Ascending aorta (tissue), 2 donors: ENCODE results near the gene KRTAP15-1. TPM values are rescaled to one million over a fixed set of nuclear protein-coding genes. Genes with fewer than 3 reads are reported as not detected.

Experiments
- DNase-seq, 2 donors: peaks; one replicate each; pipeline ENCODE4 v3.0.0-alpha.2; 2019; ENCODE audit warnings: low spot score in 2 of 2
- H3K27ac ChIP-seq, 2 donors: fragments of 200-600 bp; sonication (generic); one replicate each; pipeline ENCODE4 v1.5.1; 2016 to 2017; ENCODE audit warnings: mild to moderate bottlenecking in 1 of 2
- H3K27me3 ChIP-seq: fragments of 200-600 bp; sonication (generic); one replicate; pipeline ENCODE4 v1.5.1; 2017
- H3K36me3 ChIP-seq, 2 donors: fragments of 200-600 bp; sonication (generic); one replicate each; pipeline ENCODE4 v1.5.1; 2016
- H3K4me1 ChIP-seq, 2 donors: fragments of 200-600 bp; sonication (generic); one replicate each; pipeline ENCODE4 v1.5.1; 2016 to 2017; ENCODE audit warnings: mild to moderate bottlenecking in 1 of 2
- H3K4me3 ChIP-seq, 2 donors: fragments of 200-600 bp; sonication (generic); one replicate each; pipeline ENCODE4 v1.5.1; 2016 to 2017; ENCODE audit warnings: mild to moderate bottlenecking in 1 of 2
- H3K9me3 ChIP-seq, 2 donors: fragments of 200-600 bp; sonication (generic); one replicate each; pipeline ENCODE4 v1.5.1; 2016
- CTCF ChIP-seq, 3 experiments: fragments of 200-600 bp in 2 of 3; fragments of 450-650 bp in 1 of 3; sonication (generic) in 2 of 3; IDR thresholded peaks; one replicate each; pipeline ENCODE4 v1.5.1; 2016 to 2019; ENCODE audit warnings: antibody characterized with exemption in 3 of 3, mild to moderate bottlenecking in 1 of 3, moderate library complexity in 1 of 3
- intact Hi-C: fragments of 100-400 bp; cut with DNase I; formaldehyde crosslinking; loops from one replicate; pipeline ENCODE4 v1.15.1; 2023
- total RNA-seq: library from RNA; depleted of rRNA; stranded (reverse); fragments of >200 nt; gene quantifications from one replicate; pipeline ENCODE4 v1.1.0, GENCODE V29; 2016

The KRTAP15-1 gene
- total RNA-seq, 1 donor from 2014 or later = not detected

- Histone ChIP-seq H3K9me3 (no peaks in the 10 kb centered on the region), H3K27ac (no peak overlapping the region), H3K4me3 (no peak overlapping the region), H3K36me3 (no peaks in the 10 kb centered on the region), H3K27me3 (no peaks in the 10 kb centered on the region), H3K4me1 (no peaks in the 10 kb centered on the region)
- no peak for DNase-seq
- no peak for TF ChIP-seq CTCF (IDR thresholded peaks at IDR 0.05)
- intact Hi-C loops = no loop called here
Measured at GRCh38 chr21:30468900-30469714, 29.0 kb downstream of the KRTAP15-1 start.

GRCh38 chr21:30478004-30478403 lies 37.9 kb downstream of the KRTAP15-1 start:
- DNase-seq = no peak
- intact Hi-C loops = no loop called here
- no peak overlapping the region for H3K27ac ChIP-seq
- H3K9me3 ChIP-seq = no peaks in the 10 kb centered on the region
- no peak overlapping the region for H3K4me3 ChIP-seq
- TF ChIP-seq CTCF (IDR thresholded peaks at IDR 0.05) = no peak
- no peaks in the 10 kb centered on the region for H3K4me1 ChIP-seq
- H3K36me3 ChIP-seq = no peaks in the 10 kb centered on the region
- H3K27me3 ChIP-seq = no peaks in the 10 kb centered on the region

GRCh38 chr21:30479259-30479658 lies 39.2 kb downstream of the KRTAP15-1 start:
- Histone ChIP-seq H3K27ac (no peak overlapping the region), H3K36me3 (no peaks in the 10 kb centered on the region), H3K4me3 (no peak overlapping the region), H3K9me3 (no peaks in the 10 kb centered on the region), H3K27me3 (no peaks in the 10 kb centered on the region), H3K4me1 (no peaks in the 10 kb centered on the region)
- intact Hi-C loops = no loop called here
- TF ChIP-seq CTCF (IDR thresholded peaks at IDR 0.05) = no peak
- DNase-seq = no peak

- no peak within 1 kb of the TSS for H3K27ac ChIP-seq
- intact Hi-C loops = no loop called here
- no peak for TF ChIP-seq CTCF (IDR thresholded peaks at IDR 0.05)
- H3K36me3 ChIP-seq = no peaks in the 10 kb centered on the region
- no peak within 1 kb of the TSS for H3K4me3 ChIP-seq
- H3K4me1 ChIP-seq = no peaks in the 10 kb centered on the region
- DNase-seq = no peak
- no peaks in the 10 kb centered on the region for H3K27me3 ChIP-seq
- no peaks in the 10 kb centered on the region for H3K9me3 ChIP-seq
Measured at GRCh38 chr21:30480145-30480544, 40.1 kb downstream of the KRTAP15-1 start, which contains the start of gene KRTAP19-1. KRTAP19-1 (minus strand) TSS chr21:30480367; CDS start chr21:30480317, 50 bp downstream.

GRCh38 chr21:30482130-30482529 lies 42.1 kb downstream of the KRTAP15-1 start:
- Histone ChIP-seq H3K4me3 (no peak overlapping the region), H3K27ac (no peak overlapping the region), H3K36me3 (no peaks in the 10 kb centered on the region), H3K27me3 (no peaks in the 10 kb centered on the region), H3K4me1 (no peaks in the 10 kb centered on the region), H3K9me3 (no peaks in the 10 kb centered on the region)
- TF ChIP-seq CTCF (IDR thresholded peaks at IDR 0.05) = no peak
- DNase-seq = no peak
- intact Hi-C loops = no loop called here
